ENCODE measurements around the gene NFATC1.

Gene NFATC1

GRCh38 chr18:79493211-79493800, 97.6 kb downstream of the NFATC1 start:
- no peak overlapping the region for H3K14ac ChIP-seq (ENCODE audit: low read length)
- H3K4me3 ChIP-seq (ENCODE audit: low read length in 2 of 2): no peak overlapping the region
- peak overlapping the region; percentile 65 for H3K23ac ChIP-seq (ENCODE audit: low read depth, low read length, poor library complexity)
- H2AFZ ChIP-seq (ENCODE audit: low read length): no peak overlapping the region
- H3K9me3 ChIP-seq (replicated peaks in 1 of 2; ENCODE audit: control insufficient read depth in 2 of 2, insufficient read depth in 1 of 2, low read depth in 1 of 2, low read length in 2 of 2): peaks cover under 1 to 2% of the 10 kb centered on the region in 2 donors
- H3K27ac ChIP-seq (replicated peaks; ENCODE audit: low read length): no peak overlapping the region
- no peak overlapping the region for H2BK12ac ChIP-seq (ENCODE audit: low read length)
- no peak for DNase-seq (ENCODE audit: low spot score)
- no CpG with 5 or more reads among the region's 65 CpGs for WGBS, 2 donors (ENCODE audit: extremely low coverage in 2 of 2, insufficient read length in 2 of 2, insufficient replicate concordance in 1 of 2)
- no peak overlapping the region for H2BK5ac ChIP-seq (ENCODE audit: low read length)
- H3K79me1 ChIP-seq (ENCODE audit: low read depth, low read length): no peaks in the 10 kb centered on the region
- H4K8ac ChIP-seq (ENCODE audit: low read depth, low read length): no peak overlapping the region
- peak overlapping the region; percentile 81 for H2AK5ac ChIP-seq (ENCODE audit: low read depth, low read length)
- no peak overlapping the region for H4K91ac ChIP-seq (ENCODE audit: low read depth, low read length, poor library complexity)
- no peak overlapping the region for H3K18ac ChIP-seq (ENCODE audit: low read length)
- no peak overlapping the region for H2BK15ac ChIP-seq (ENCODE audit: low read length)
- no peak overlapping the region for H2BK120ac ChIP-seq (ENCODE audit: low read depth, low read length)
- H3K4me2 ChIP-seq (ENCODE audit: insufficient read depth, low read length, poor library complexity, severe bottlenecking): no peak overlapping the region
- H3K4ac ChIP-seq (ENCODE audit: low read length): no peak overlapping the region
- no peaks in the 10 kb centered on the region for H3K36me3 ChIP-seq (replicated peaks in 1 of 2; ENCODE audit: control insufficient read depth in 2 of 2, insufficient read depth in 2 of 2, low read length in 2 of 2)
- H3K4me1 ChIP-seq (ENCODE audit: control insufficient read depth in 2 of 2, insufficient read depth in 1 of 2, low read depth in 1 of 2, low read length in 2 of 2): no peaks in the 10 kb centered on the region
- H3K27me3 ChIP-seq (ENCODE audit: control insufficient read depth in 3 of 3, insufficient read depth in 3 of 3, low read depth in 1 of 3, low read length in 3 of 3): no peaks in the 10 kb centered on the region
- no peak overlapping the region for H3K9ac ChIP-seq (ENCODE audit: low read depth, low read length, poor library complexity)

DNA sequence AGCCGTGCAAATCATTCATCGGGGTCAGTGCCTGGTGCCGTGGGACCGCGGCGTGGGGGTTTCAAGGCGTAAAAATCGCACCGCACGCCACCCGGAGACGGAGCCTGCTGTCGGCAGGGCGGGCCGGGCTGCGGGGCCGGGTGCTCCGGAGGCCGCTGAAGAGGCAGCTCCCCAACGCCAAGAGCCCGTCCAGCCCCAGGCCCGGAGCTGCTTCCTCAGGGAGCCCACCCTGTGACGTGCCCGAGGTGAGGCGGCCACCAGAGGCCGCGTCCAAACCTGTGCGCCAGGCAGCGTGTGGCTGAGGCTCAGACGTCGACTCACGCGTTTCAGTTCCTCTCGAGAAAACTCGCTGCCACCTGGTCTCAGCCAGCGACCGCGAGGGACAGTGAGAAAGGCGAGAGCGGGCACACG, 98.1 kb downstream of the NFATC1 start:
- H3K27ac ChIP-seq (replicated peaks; ENCODE audit: low read length): no peak overlapping the region
- DNase-seq (ENCODE audit: low spot score): no peak
- no CpG with 5 or more reads among the region's 41 CpGs for WGBS, 2 donors (ENCODE audit: extremely low coverage in 2 of 2, insufficient read length in 2 of 2, insufficient replicate concordance in 1 of 2)
- no peak overlapping the region for H3K4me3 ChIP-seq (ENCODE audit: low read length in 2 of 2)
- peaks cover 4 to 6% of the 10 kb centered on the region in 2 donors for H3K9me3 ChIP-seq (replicated peaks in 1 of 2; ENCODE audit: control insufficient read depth in 2 of 2, insufficient read depth in 1 of 2, low read depth in 1 of 2, low read length in 2 of 2)
- H2BK5ac ChIP-seq (ENCODE audit: low read length): no peak overlapping the region
- H3K4me2 ChIP-seq (ENCODE audit: insufficient read depth, low read length, poor library complexity, severe bottlenecking): no peak overlapping the region
- H3K27me3 ChIP-seq (ENCODE audit: control insufficient read depth in 3 of 3, insufficient read depth in 3 of 3, low read depth in 1 of 3, low read length in 3 of 3): no peaks in the 10 kb centered on the region
- H2AFZ ChIP-seq (ENCODE audit: low read length): no peak overlapping the region
- peak overlapping the region; percentile 81 for H2AK5ac ChIP-seq (ENCODE audit: low read depth, low read length)
- no peak overlapping the region for H2BK120ac ChIP-seq (ENCODE audit: low read depth, low read length)
- no peak overlapping the region for H4K8ac ChIP-seq (ENCODE audit: low read depth, low read length)
- peak overlapping the region; percentile 65 for H3K23ac ChIP-seq (ENCODE audit: low read depth, low read length, poor library complexity)
- H4K91ac ChIP-seq (ENCODE audit: low read depth, low read length, poor library complexity): no peak overlapping the region
- no peak overlapping the region for H2BK15ac ChIP-seq (ENCODE audit: low read length)
- no peaks in the 10 kb centered on the region for H3K36me3 ChIP-seq (replicated peaks in 1 of 2; ENCODE audit: control insufficient read depth in 2 of 2, insufficient read depth in 2 of 2, low read length in 2 of 2)
- H3K18ac ChIP-seq (ENCODE audit: low read length): no peak overlapping the region
- H3K4me1 ChIP-seq (ENCODE audit: control insufficient read depth in 2 of 2, insufficient read depth in 1 of 2, low read depth in 1 of 2, low read length in 2 of 2): no peaks in the 10 kb centered on the region
- H3K79me1 ChIP-seq (ENCODE audit: low read depth, low read length): no peaks in the 10 kb centered on the region
- H2BK12ac ChIP-seq (ENCODE audit: low read length): no peak overlapping the region
- no peak overlapping the region for H3K4ac ChIP-seq (ENCODE audit: low read length)
- H3K14ac ChIP-seq (ENCODE audit: low read length): no peak overlapping the region
- no peak overlapping the region for H3K9ac ChIP-seq (ENCODE audit: low read depth, low read length, poor library complexity)

DNA sequence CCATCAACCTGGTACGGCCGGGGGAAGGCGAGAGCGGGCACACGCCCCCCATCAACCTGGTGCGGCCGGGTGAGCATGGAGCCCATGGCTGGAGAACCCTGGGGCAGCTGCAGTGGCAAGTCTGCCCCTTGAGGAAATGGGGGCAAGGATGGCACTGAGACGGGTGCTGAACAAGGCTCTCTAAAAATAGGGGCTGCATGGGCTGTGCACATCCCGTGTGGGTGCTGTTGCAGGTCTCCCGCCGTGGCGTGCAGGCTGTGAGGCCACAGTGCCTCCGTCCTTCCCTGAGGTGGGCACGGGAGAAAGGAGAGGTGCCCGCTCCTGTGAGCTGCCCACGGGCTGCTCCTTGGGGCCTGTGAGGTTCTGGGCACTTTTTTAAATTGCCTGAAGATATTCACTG, 99.2 kb downstream of the NFATC1 start:
- Histone ChIP-seq H3K4ac (ENCODE audit: low read length) (no peak overlapping the region), H2BK15ac (ENCODE audit: low read length) (no peak overlapping the region), H3K14ac (ENCODE audit: low read length) (no peak overlapping the region), H2AK5ac (ENCODE audit: low read depth, low read length) (no peak overlapping the region), H3K23ac (ENCODE audit: low read depth, low read length, poor library complexity) (no peak overlapping the region), H3K27me3 (ENCODE audit: control insufficient read depth in 3 of 3, insufficient read depth in 3 of 3, low read depth in 1 of 3, low read length in 3 of 3) (no peaks in the 10 kb centered on the region), H3K36me3 (replicated peaks in 1 of 2; ENCODE audit: control insufficient read depth in 2 of 2, insufficient read depth in 2 of 2, low read length in 2 of 2) (no peaks in the 10 kb centered on the region), H2BK120ac (ENCODE audit: low read depth, low read length) (no peak overlapping the region), H3K4me1 (ENCODE audit: control insufficient read depth in 2 of 2, insufficient read depth in 1 of 2, low read depth in 1 of 2, low read length in 2 of 2) (no peaks in the 10 kb centered on the region), H2AFZ (ENCODE audit: low read length) (no peak overlapping the region), H3K79me1 (ENCODE audit: low read depth, low read length) (no peaks in the 10 kb centered on the region), H2BK5ac (ENCODE audit: low read length) (peak overlapping the region; percentile 66), H3K4me3 (ENCODE audit: low read length in 2 of 2) (no peak overlapping the region), H3K9ac (ENCODE audit: low read depth, low read length, poor library complexity) (no peak overlapping the region), H4K8ac (ENCODE audit: low read depth, low read length) (no peak overlapping the region), H2BK12ac (ENCODE audit: low read length) (no peak overlapping the region), H3K18ac (ENCODE audit: low read length) (no peak overlapping the region), H4K91ac (ENCODE audit: low read depth, low read length, poor library complexity) (no peak overlapping the region), H3K4me2 (ENCODE audit: insufficient read depth, low read length, poor library complexity, severe bottlenecking) (no peak overlapping the region), H3K27ac (replicated peaks; ENCODE audit: low read length) (no peak overlapping the region), H3K9me3 (replicated peaks in 1 of 2; ENCODE audit: control insufficient read depth in 2 of 2, insufficient read depth in 1 of 2, low read depth in 1 of 2, low read length in 2 of 2) (peaks cover 4 to 10% of the 10 kb centered on the region in 2 donors)
- no CpG with 5 or more reads among the region's 16 CpGs for WGBS, 2 donors (ENCODE audit: extremely low coverage in 2 of 2, insufficient read length in 2 of 2, insufficient replicate concordance in 1 of 2)
- no peak for DNase-seq (ENCODE audit: low spot score)

- Histone ChIP-seq H3K18ac (ENCODE audit: low read length) (no peak overlapping the region), H4K91ac (ENCODE audit: low read depth, low read length, poor library complexity) (no peak overlapping the region), H3K27ac (replicated peaks; ENCODE audit: low read length) (no peak overlapping the region), H3K4me2 (ENCODE audit: insufficient read depth, low read length, poor library complexity, severe bottlenecking) (no peak overlapping the region), H3K4me3 (ENCODE audit: low read length in 2 of 2) (peak overlapping the region in 1 of 2 donors; percentile 7), H3K9ac (ENCODE audit: low read depth, low read length, poor library complexity) (no peak overlapping the region), H3K14ac (ENCODE audit: low read length) (peak overlapping the region; percentile 4), H2AFZ (ENCODE audit: low read length) (no peak overlapping the region), H2BK12ac (ENCODE audit: low read length) (no peak overlapping the region), H2BK15ac (ENCODE audit: low read length) (no peak overlapping the region), H4K8ac (ENCODE audit: low read depth, low read length) (peak overlapping the region; percentile 4), H3K36me3 (replicated peaks in 1 of 2; ENCODE audit: control insufficient read depth in 2 of 2, insufficient read depth in 2 of 2, low read length in 2 of 2) (no peaks in the 10 kb centered on the region), H2BK120ac (ENCODE audit: low read depth, low read length) (no peak overlapping the region), H3K4ac (ENCODE audit: low read length) (no peak overlapping the region), H3K27me3 (ENCODE audit: control insufficient read depth in 3 of 3, insufficient read depth in 3 of 3, low read depth in 1 of 3, low read length in 3 of 3) (no peaks in the 10 kb centered on the region), H2AK5ac (ENCODE audit: low read depth, low read length) (peak overlapping the region; percentile 32), H3K23ac (ENCODE audit: low read depth, low read length, poor library complexity) (peak overlapping the region; percentile 8), H3K79me1 (ENCODE audit: low read depth, low read length) (no peaks in the 10 kb centered on the region), H3K4me1 (ENCODE audit: control insufficient read depth in 2 of 2, insufficient read depth in 1 of 2, low read depth in 1 of 2, low read length in 2 of 2) (no peaks in the 10 kb centered on the region), H2BK5ac (ENCODE audit: low read length) (no peak overlapping the region), H3K9me3 (replicated peaks in 1 of 2; ENCODE audit: control insufficient read depth in 2 of 2, insufficient read depth in 1 of 2, low read depth in 1 of 2, low read length in 2 of 2) (peaks cover 4 to 10% of the 10 kb centered on the region in 2 donors)
- DNase-seq (ENCODE audit: low spot score): no peak
- WGBS, 2 donors (ENCODE audit: extremely low coverage in 2 of 2, insufficient read length in 2 of 2, insufficient replicate concordance in 1 of 2): no CpG with 5 or more reads among the region's 37 CpGs
Measured at GRCh38 chr18:79495591-79496071, 99.9 kb downstream of the NFATC1 start.

Data from neuronal stem cell (in vitro differentiated cells).